ENCODE results near the gene KCNMA1.

KCNMA1 gene

GRCh38 chr10:77020426-77021040, 617.1 kb downstream of the KCNMA1 start:
- DNase-seq (ENCODE audit: low read depth, low spot score), result no peak
- Histone ChIP-seq H3K27me3 (ENCODE audit: insufficient read depth, insufficient read length) (no peaks in the 10 kb centered on the region), H3K4me1 (ENCODE audit: insufficient read depth, insufficient read length) (no peaks in the 10 kb centered on the region), H3K9ac (ENCODE audit: insufficient read length, low read depth) (no peak overlapping the region), H3K36me3 (ENCODE audit: insufficient read depth, insufficient read length, low read length) (no peaks in the 10 kb centered on the region), H3K4me3 (ENCODE audit: insufficient read length, low read depth) (no peak overlapping the region), H3K9me3 (ENCODE audit: insufficient read depth, low read length) (no peaks in the 10 kb centered on the region)
- TF ChIP-seq YY1 (IDR thresholded peaks at IDR 0.05; ENCODE audit: insufficient read depth, insufficient read length) (no peak), SUZ12 (IDR thresholded peaks at IDR 0.05; ENCODE audit: extremely low read depth, insufficient read depth, insufficient read length) (no peak), ZNF274 (IDR thresholded peaks at IDR 0.05; ENCODE audit: low read depth, low read length) (no peak)

- Histone ChIP-seq H3K4me3 (ENCODE audit: insufficient read length, low read depth) (no peak overlapping the region), H3K9ac (ENCODE audit: insufficient read length, low read depth) (no peak overlapping the region), H3K4me1 (ENCODE audit: insufficient read depth, insufficient read length) (no peaks in the 10 kb centered on the region), H3K27me3 (ENCODE audit: insufficient read depth, insufficient read length) (no peaks in the 10 kb centered on the region), H3K36me3 (ENCODE audit: insufficient read depth, insufficient read length, low read length) (no peaks in the 10 kb centered on the region), H3K9me3 (ENCODE audit: insufficient read depth, low read length) (no peaks in the 10 kb centered on the region)
- DNase-seq (ENCODE audit: low read depth, low spot score), result no peak
- TF ChIP-seq ZNF274 (IDR thresholded peaks at IDR 0.05; ENCODE audit: low read depth, low read length) (no peak), YY1 (IDR thresholded peaks at IDR 0.05; ENCODE audit: insufficient read depth, insufficient read length) (no peak), SUZ12 (IDR thresholded peaks at IDR 0.05; ENCODE audit: extremely low read depth, insufficient read depth, insufficient read length) (no peak)
Observed at GRCh38 chr10:77016855-77017254, 620.8 kb downstream of the KCNMA1 start.

- no peaks in the 10 kb centered on the region for H3K4me1 ChIP-seq (ENCODE audit: insufficient read depth, insufficient read length)
- TF ChIP-seq YY1 (IDR thresholded peaks at IDR 0.05; ENCODE audit: insufficient read depth, insufficient read length) (no peak), ZNF274 (IDR thresholded peaks at IDR 0.05; ENCODE audit: low read depth, low read length) (no peak), SUZ12 (IDR thresholded peaks at IDR 0.05; ENCODE audit: extremely low read depth, insufficient read depth, insufficient read length) (no peak)
- no peak overlapping the region for H3K4me3 ChIP-seq (ENCODE audit: insufficient read length, low read depth)
- no peaks in the 10 kb centered on the region for H3K9me3 ChIP-seq (ENCODE audit: insufficient read depth, low read length)
- H3K9ac ChIP-seq (ENCODE audit: insufficient read length, low read depth), result no peak overlapping the region
- H3K27me3 ChIP-seq (ENCODE audit: insufficient read depth, insufficient read length), result no peaks in the 10 kb centered on the region
- no peaks in the 10 kb centered on the region for H3K36me3 ChIP-seq (ENCODE audit: insufficient read depth, insufficient read length, low read length)
- DNase-seq (ENCODE audit: low read depth, low spot score), result no peak
Observed at GRCh38 chr10:77016278-77016815, 621.3 kb downstream of the KCNMA1 start.

GRCh38 chr10:77015360-77015759, 622.2 kb downstream of the KCNMA1 start:
- Histone ChIP-seq H3K9ac (ENCODE audit: insufficient read length, low read depth) (no peak overlapping the region), H3K27me3 (ENCODE audit: insufficient read depth, insufficient read length) (no peaks in the 10 kb centered on the region), H3K36me3 (ENCODE audit: insufficient read depth, insufficient read length, low read length) (no peaks in the 10 kb centered on the region), H3K4me3 (ENCODE audit: insufficient read length, low read depth) (no peak overlapping the region), H3K4me1 (ENCODE audit: insufficient read depth, insufficient read length) (no peaks in the 10 kb centered on the region), H3K9me3 (ENCODE audit: insufficient read depth, low read length) (no peaks in the 10 kb centered on the region)
- no peak for DNase-seq (ENCODE audit: low read depth, low spot score)
- TF ChIP-seq SUZ12 (IDR thresholded peaks at IDR 0.05; ENCODE audit: extremely low read depth, insufficient read depth, insufficient read length), result no peak

- H3K36me3 ChIP-seq (ENCODE audit: insufficient read depth, insufficient read length, low read length), result no peaks in the 10 kb centered on the region
- H3K4me1 ChIP-seq (ENCODE audit: insufficient read depth, insufficient read length), result no peaks in the 10 kb centered on the region
- DNase-seq (ENCODE audit: low read depth, low spot score), result no peak
- H3K27me3 ChIP-seq (ENCODE audit: insufficient read depth, insufficient read length), result no peaks in the 10 kb centered on the region
- 0 out of 2 replicates have a peak, but pooled peaks cover 2% of the 10 kb centered on the region for H3K9me3 ChIP-seq (ENCODE audit: insufficient read depth, low read length)
- H3K9ac ChIP-seq (ENCODE audit: insufficient read length, low read depth), result no peak overlapping the region
- no peak overlapping the region for H3K4me3 ChIP-seq (ENCODE audit: insufficient read length, low read depth)
- TF ChIP-seq SUZ12 (IDR thresholded peaks at IDR 0.05; ENCODE audit: extremely low read depth, insufficient read depth, insufficient read length) (no peak), ZNF274 (IDR thresholded peaks at IDR 0.05; ENCODE audit: low read depth, low read length) (no peak), YY1 (IDR thresholded peaks at IDR 0.05; ENCODE audit: insufficient read depth, insufficient read length) (no peak)
Observed at GRCh38 chr10:77012812-77013500, 624.7 kb downstream of the KCNMA1 start.

GRCh38 chr10:77011874-77012811, 625.5 kb downstream of the KCNMA1 start:
- no peak overlapping the region for H3K4me3 ChIP-seq (ENCODE audit: insufficient read length, low read depth)

More at GRCh38 chr10:77011874-77012811, 625.5 kb downstream of the KCNMA1 start:
- DNase-seq (ENCODE audit: low read depth, low spot score), result no peak
- Histone ChIP-seq H3K9me3 (ENCODE audit: insufficient read depth, low read length) (peaks cover 10% of the 10 kb centered on the region), H3K36me3 (ENCODE audit: insufficient read depth, insufficient read length, low read length) (no peaks in the 10 kb centered on the region), H3K9ac (ENCODE audit: insufficient read length, low read depth) (no peak overlapping the region), H3K4me1 (ENCODE audit: insufficient read depth, insufficient read length) (no peaks in the 10 kb centered on the region), H3K27me3 (ENCODE audit: insufficient read depth, insufficient read length) (no peaks in the 10 kb centered on the region)
- TF ChIP-seq ZNF274 (IDR thresholded peaks at IDR 0.05; ENCODE audit: low read depth, low read length), result no peak
- TF ChIP-seq YY1 (IDR thresholded peaks at IDR 0.05; ENCODE audit: insufficient read depth, insufficient read length), result no peak
- no peak for TF ChIP-seq SUZ12 (IDR thresholded peaks at IDR 0.05; ENCODE audit: extremely low read depth, insufficient read depth, insufficient read length)

All from NT2/D1 (cell line).